Measurements from ENCODE around the gene P2RX1.
A peak's percentile ranks its signal among the peaks of the same experiment; 100 is the strongest.

The P2RX1 gene

GRCh38 chr17:3961564-3962047 lies 45.3 kb upstream of the P2RX1 start:
- peaks cover 69% of the 10 kb centered on the region for H3K79me2 ChIP-seq (ENCODE audit: low read length)
- H3K36me3 ChIP-seq (replicated peaks; ENCODE audit: insufficient read depth, low read length), result no peaks in the 10 kb centered on the region
- peak; percentile 98 for DNase-seq
- peak overlapping the region; percentile 92 for H3K27ac ChIP-seq (ENCODE audit: low read length)
- TF ChIP-seq EZH2phosphoT487 (IDR thresholded peaks at IDR 0.05; ENCODE audit: low read length), result no peak
- H3K9me2 ChIP-seq (replicated peaks; ENCODE audit: insufficient read depth, low read length), result no peaks in the 10 kb centered on the region
- H2AFZ ChIP-seq (ENCODE audit: low read length), result no peak overlapping the region
- peak overlapping the region; percentile 93 for H3K4me2 ChIP-seq (ENCODE audit: low read depth, low read length)
- H4K20me1 ChIP-seq (ENCODE audit: insufficient read depth, low read length), result 0 out of 2 replicates have a peak, but pooled peaks cover 6% of the 10 kb centered on the region
- H3K4me1 ChIP-seq (ENCODE audit: low read length), result peaks cover 33% of the 10 kb centered on the region
- peak overlapping the region; percentile 74 for H3K4me3 ChIP-seq (ENCODE audit: low read length)
- no peaks in the 10 kb centered on the region for H3K9me3 ChIP-seq (replicated peaks; ENCODE audit: insufficient read depth, low read length)
- peaks cover 32% of the 10 kb centered on the region for H3F3A ChIP-seq (ENCODE audit: insufficient read depth, low read length)
- H3K9ac ChIP-seq (ENCODE audit: low read length), result peak overlapping the region; percentile 87
- H3K27me3 ChIP-seq (replicated peaks; ENCODE audit: insufficient read depth, low read length), result no peaks in the 10 kb centered on the region

DNA sequence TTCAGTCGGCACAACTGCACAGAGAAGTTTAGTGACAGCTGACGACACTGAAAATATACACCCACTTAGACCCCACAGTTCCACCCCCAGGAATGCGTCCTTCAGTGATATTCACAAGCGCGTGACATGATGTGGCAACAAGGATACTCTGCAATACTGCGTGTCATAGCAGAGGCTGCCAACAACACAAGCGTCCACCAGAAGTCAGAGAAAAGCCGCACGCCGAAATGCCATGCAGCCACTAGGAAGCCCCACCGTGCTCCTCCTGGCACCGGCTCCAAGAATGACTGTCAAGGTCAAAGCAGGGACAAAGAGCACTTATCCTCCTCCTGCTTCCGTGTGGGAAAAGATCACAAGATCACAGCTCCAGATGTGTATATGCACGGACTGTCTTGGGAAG lies 44.5 kb upstream of the P2RX1 start:
- Histone ChIP-seq H2AFZ (ENCODE audit: low read length) (no peak overlapping the region), H4K20me1 (ENCODE audit: insufficient read depth, low read length) (0 out of 2 replicates have a peak, but pooled peaks cover 6% of the 10 kb centered on the region), H3K9me2 (replicated peaks; ENCODE audit: insufficient read depth, low read length) (no peaks in the 10 kb centered on the region), H3F3A (ENCODE audit: insufficient read depth, low read length) (peaks cover 32% of the 10 kb centered on the region), H3K36me3 (replicated peaks; ENCODE audit: insufficient read depth, low read length) (no peaks in the 10 kb centered on the region), H3K9me3 (replicated peaks; ENCODE audit: insufficient read depth, low read length) (no peaks in the 10 kb centered on the region), H3K79me2 (ENCODE audit: low read length) (peaks cover 77% of the 10 kb centered on the region), H3K9ac (ENCODE audit: low read length) (peak overlapping the region; percentile 53; the same call in 1 of the 2 replicates), H3K4me1 (ENCODE audit: low read length) (peaks cover 33% of the 10 kb centered on the region), H3K27me3 (replicated peaks; ENCODE audit: insufficient read depth, low read length) (no peaks in the 10 kb centered on the region), H3K4me2 (ENCODE audit: low read depth, low read length) (peak overlapping the region; percentile 93), H3K4me3 (ENCODE audit: low read length) (no peak overlapping the region), H3K27ac (ENCODE audit: low read length) (peak overlapping the region; percentile 92; the same call in 1 of the 2 replicates)
- TF ChIP-seq CTCF (IDR thresholded peaks at IDR 0.05; ENCODE audit: low read length), result no peak
- TF ChIP-seq EZH2 (optimal IDR thresholded peaks at IDR 0.05; ENCODE audit: low read depth, low read length), result no peak
- no peak for TF ChIP-seq EZH2phosphoT487 (IDR thresholded peaks at IDR 0.05; ENCODE audit: low read length)
- DNase-seq, result no peak

DNA sequence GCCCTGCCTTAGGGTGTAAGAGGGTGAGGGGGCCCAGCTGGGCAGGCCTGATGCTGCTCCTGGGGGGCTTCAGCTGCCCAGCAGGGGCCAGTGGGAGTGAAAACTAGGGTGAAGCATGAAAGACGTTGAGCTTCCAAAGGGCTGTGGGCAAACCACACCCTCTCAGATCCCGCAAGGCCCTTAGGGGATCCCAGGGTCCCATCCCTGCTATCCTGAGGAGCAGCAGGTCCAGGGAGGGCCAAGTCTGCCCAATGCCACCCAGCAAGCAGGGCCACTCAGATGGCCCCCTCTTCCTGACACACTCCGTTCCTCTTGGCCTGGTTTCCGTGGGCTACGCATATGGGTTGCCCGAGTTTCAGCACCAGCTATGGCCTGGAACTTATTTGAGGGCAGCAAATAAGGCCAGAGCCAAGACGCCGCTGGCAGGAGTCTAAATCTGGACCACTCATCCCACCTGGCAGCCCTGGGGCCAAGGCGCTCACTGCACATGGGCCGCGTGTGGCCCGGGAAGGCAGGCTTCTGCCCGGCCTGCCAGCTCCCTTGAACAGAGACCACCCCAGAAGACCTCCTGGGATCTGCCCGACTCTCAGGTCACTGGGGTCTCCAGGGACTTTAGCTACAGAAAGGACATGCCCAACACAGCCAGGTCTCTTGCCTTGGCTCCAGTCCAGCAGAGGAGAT lies 43.8 kb upstream of the P2RX1 start:
- no peak for DNase-seq
- peaks cover 28% of the 10 kb centered on the region for H3K4me1 ChIP-seq (ENCODE audit: low read length)
- H3K9me2 ChIP-seq (replicated peaks; ENCODE audit: insufficient read depth, low read length), result no peaks in the 10 kb centered on the region
- H3K36me3 ChIP-seq (replicated peaks; ENCODE audit: insufficient read depth, low read length), result no peaks in the 10 kb centered on the region
- H3K9me3 ChIP-seq (replicated peaks; ENCODE audit: insufficient read depth, low read length), result no peaks in the 10 kb centered on the region
- H3K79me2 ChIP-seq (ENCODE audit: low read length), result peaks cover 84% of the 10 kb centered on the region
- no peaks in the 10 kb centered on the region for H3K27me3 ChIP-seq (replicated peaks; ENCODE audit: insufficient read depth, low read length)
- H2AFZ ChIP-seq (ENCODE audit: low read length), result no peak overlapping the region
- H3F3A ChIP-seq (ENCODE audit: insufficient read depth, low read length), result peaks cover 27% of the 10 kb centered on the region
- TF ChIP-seq EZH2 (optimal IDR thresholded peaks at IDR 0.05; ENCODE audit: low read depth, low read length), result no peak
- no peak for TF ChIP-seq EZH2phosphoT487 (IDR thresholded peaks at IDR 0.05; ENCODE audit: low read length)
- TF ChIP-seq CTCF (IDR thresholded peaks at IDR 0.05; ENCODE audit: low read length), result no peak
- no peak overlapping the region; the same call in 1 of the 2 replicates for H3K27ac ChIP-seq (ENCODE audit: low read length)
- H4K20me1 ChIP-seq (ENCODE audit: insufficient read depth, low read length), result 0 out of 2 replicates have a peak, but pooled peaks cover 6% of the 10 kb centered on the region
- no peak overlapping the region for H3K4me3 ChIP-seq (ENCODE audit: low read length)
- no peak overlapping the region for H3K9ac ChIP-seq (ENCODE audit: low read length)
- H3K4me2 ChIP-seq (ENCODE audit: low read depth, low read length), result no peak overlapping the region

Measured in MM.1S (cell line).